HG03097 (cell line): ENCODE data around the gene COL4A5.

ENCODE experiments used
- ATAC-seq: cut with Tn5 transposase; IDR thresholded peaks from one replicate; pipeline ENCODE4 v1.9.1; 2021; ENCODE audit not compliant: unreplicated experiment, low FRiP score

Gene COL4A5

DNA sequence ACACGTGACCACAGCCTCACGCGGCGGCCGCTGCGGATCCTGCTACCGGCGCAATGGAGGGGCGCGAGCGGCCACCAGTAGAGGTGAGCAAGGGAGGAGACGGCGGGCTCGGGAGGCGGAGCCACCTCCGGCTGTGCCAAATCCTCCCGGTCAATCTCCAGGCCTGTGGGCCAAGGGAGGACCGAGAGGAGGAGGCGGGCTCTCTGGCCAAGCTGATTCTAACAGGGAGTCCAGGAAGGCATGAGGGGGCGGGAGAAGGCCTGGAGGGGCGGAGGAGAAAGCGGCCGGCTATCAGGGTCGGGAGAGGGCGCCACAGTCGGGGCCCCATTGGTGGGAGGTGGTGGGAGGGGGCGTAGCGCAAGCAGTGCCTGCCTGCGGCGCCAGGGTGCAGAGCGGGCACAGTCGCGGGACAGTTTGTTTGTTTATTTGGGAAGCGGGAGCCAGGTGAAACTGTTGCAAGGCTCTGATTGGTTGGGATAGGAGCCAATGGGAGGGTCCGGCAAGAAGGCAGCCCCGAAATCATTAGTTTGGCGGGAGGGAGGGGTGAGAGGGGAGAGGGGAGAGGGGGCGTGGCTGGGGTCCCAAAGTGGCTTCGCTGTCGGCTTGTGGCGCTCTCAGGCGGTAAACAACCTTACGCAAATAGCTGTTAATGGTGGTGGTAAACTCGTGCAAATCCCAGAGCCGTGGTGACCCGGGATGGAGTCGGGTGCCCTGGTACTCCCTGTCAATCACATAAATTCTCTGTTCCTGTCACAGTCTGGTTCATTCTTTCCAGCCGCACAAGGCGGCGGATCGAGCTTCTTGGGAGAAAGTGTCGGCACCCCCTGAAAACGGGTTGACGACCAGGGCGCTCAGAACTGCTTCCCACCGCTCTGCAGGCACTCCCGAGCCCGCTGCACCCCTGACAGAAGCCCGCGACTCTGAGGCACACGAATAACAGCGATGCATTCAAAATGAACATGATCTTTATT lies 297.2 kb downstream of the COL4A5 start, which contains the start of gene IRS4:
IRS4 (minus strand) TSS at position 55 of the 971 bp plus-strand sequence.
- ATAC-seq: no peak

DNA sequence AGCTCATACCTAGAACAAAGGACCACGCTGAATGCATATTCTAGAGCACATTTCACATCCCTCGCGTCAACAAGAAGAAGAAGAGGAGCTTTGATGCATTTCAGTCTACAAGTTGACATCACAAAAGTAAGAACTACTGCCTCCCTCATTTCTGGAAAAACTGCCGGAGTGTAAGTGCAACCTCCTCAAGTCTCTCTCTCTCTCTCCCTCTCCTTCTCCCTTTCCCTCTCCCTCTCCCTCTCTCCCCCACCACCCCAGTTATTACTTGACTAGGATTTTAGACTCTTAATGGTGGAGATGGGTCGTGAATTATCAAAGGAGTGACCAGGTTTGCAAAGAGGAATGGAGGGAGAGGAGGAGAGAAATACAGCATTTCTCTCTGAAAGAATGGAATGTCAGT lies 298.1 kb downstream of the COL4A5 start:
- no peak for ATAC-seq

DNA sequence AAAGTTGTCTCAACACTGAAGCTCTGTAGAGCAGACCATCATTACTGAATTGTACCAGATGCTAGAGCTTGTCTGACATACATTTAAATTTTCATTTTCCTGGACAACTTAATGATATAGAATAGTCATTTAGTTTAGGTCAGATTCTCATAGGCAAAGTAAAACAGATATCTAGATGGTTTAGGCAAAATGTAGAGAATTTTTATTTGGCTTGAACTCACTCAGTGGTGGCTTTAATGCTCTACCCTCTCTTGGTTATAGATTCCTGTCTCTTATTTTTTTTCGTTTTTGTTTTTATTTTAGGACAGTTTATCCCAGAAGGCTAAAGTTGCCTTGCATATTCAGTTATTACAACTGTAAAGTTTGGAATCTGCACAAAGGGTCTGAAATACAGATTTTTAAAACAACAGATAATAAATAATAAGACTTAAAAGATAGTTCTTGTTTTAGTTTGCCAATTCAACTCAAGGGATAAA lies 300.7 kb downstream of the COL4A5 start:
- ATAC-seq: no peak
